Measurements from ENCODE around the gene ARID1B.

Gene ARID1B

GRCh38 chr6:157012355-157012754 lies 235.2 kb downstream of the ARID1B start:
- Histone ChIP-seq H3K27me3 (ENCODE audit: control insufficient read depth, insufficient read depth, low read length, poor library complexity, severe bottlenecking) (no peaks in the 10 kb centered on the region), H3K4me3 (ENCODE audit: insufficient read depth, low read depth, low read length) (no peak overlapping the region), H3K4me1 (ENCODE audit: control insufficient read depth, insufficient read depth, low read length) (peaks cover 18% of the 10 kb centered on the region), H3K36me3 (ENCODE audit: control insufficient read depth, insufficient read depth, low read length) (no peaks in the 10 kb centered on the region), H3K9me3 (ENCODE audit: control insufficient read depth, low read length) (no peaks in the 10 kb centered on the region), H3K27ac (ENCODE audit: insufficient read depth, low read depth, low read length, poor library complexity, severe bottlenecking) (no peak overlapping the region)
- 78% methylated on average over 3 of the region's 3 CpGs for WGBS, 2 experiments

GRCh38 chr6:157013649-157014304 lies 236.6 kb downstream of the ARID1B start:
- WGBS, 2 experiments, result 75 to 76% methylated on average over 7 of the region's 7 CpGs
- no peaks in the 10 kb centered on the region for H3K27me3 ChIP-seq (ENCODE audit: control insufficient read depth, insufficient read depth, low read length, poor library complexity, severe bottlenecking)
- H3K9me3 ChIP-seq (ENCODE audit: control insufficient read depth, low read length), result no peaks in the 10 kb centered on the region
- no peaks in the 10 kb centered on the region for H3K36me3 ChIP-seq (ENCODE audit: control insufficient read depth, insufficient read depth, low read length)
- no peak overlapping the region for H3K4me3 ChIP-seq (ENCODE audit: insufficient read depth, low read depth, low read length)
- peaks cover 13% of the 10 kb centered on the region for H3K4me1 ChIP-seq (ENCODE audit: control insufficient read depth, insufficient read depth, low read length)
- H3K27ac ChIP-seq (ENCODE audit: insufficient read depth, low read depth, low read length, poor library complexity, severe bottlenecking), result peak overlapping the region; percentile 61

- H3K36me3 ChIP-seq (ENCODE audit: control insufficient read depth, insufficient read depth, low read length), result no peaks in the 10 kb centered on the region
- H3K4me3 ChIP-seq (ENCODE audit: insufficient read depth, low read depth, low read length), result no peak overlapping the region
- WGBS, 2 experiments, result 85 to 87% methylated on average over 7 of the region's 7 CpGs
- no peak overlapping the region for H3K27ac ChIP-seq (ENCODE audit: insufficient read depth, low read depth, low read length, poor library complexity, severe bottlenecking)
- H3K27me3 ChIP-seq (ENCODE audit: control insufficient read depth, insufficient read depth, low read length, poor library complexity, severe bottlenecking), result no peaks in the 10 kb centered on the region
- peaks cover 13% of the 10 kb centered on the region for H3K4me1 ChIP-seq (ENCODE audit: control insufficient read depth, insufficient read depth, low read length)
- H3K9me3 ChIP-seq (ENCODE audit: control insufficient read depth, low read length), result no peaks in the 10 kb centered on the region
Observed at GRCh38 chr6:157014871-157015270, 237.7 kb downstream of the ARID1B start.

GRCh38 chr6:157017022-157017421 lies 239.8 kb downstream of the ARID1B start:
- Histone ChIP-seq H3K36me3 (ENCODE audit: control insufficient read depth, insufficient read depth, low read length) (no peaks in the 10 kb centered on the region), H3K9me3 (ENCODE audit: control insufficient read depth, low read length) (no peaks in the 10 kb centered on the region), H3K27me3 (ENCODE audit: control insufficient read depth, insufficient read depth, low read length, poor library complexity, severe bottlenecking) (no peaks in the 10 kb centered on the region), H3K27ac (ENCODE audit: insufficient read depth, low read depth, low read length, poor library complexity, severe bottlenecking) (no peak overlapping the region), H3K4me3 (ENCODE audit: insufficient read depth, low read depth, low read length) (no peak overlapping the region), H3K4me1 (ENCODE audit: control insufficient read depth, insufficient read depth, low read length) (peaks cover 13% of the 10 kb centered on the region)
- WGBS, 2 experiments, result 80 to 86% methylated on average over 1 of the region's 1 CpG

- Histone ChIP-seq H3K27ac (ENCODE audit: insufficient read depth, low read depth, low read length, poor library complexity, severe bottlenecking) (no peak overlapping the region), H3K9me3 (ENCODE audit: control insufficient read depth, low read length) (no peaks in the 10 kb centered on the region), H3K27me3 (ENCODE audit: control insufficient read depth, insufficient read depth, low read length, poor library complexity, severe bottlenecking) (no peaks in the 10 kb centered on the region), H3K4me3 (ENCODE audit: insufficient read depth, low read depth, low read length) (no peak overlapping the region), H3K4me1 (ENCODE audit: control insufficient read depth, insufficient read depth, low read length) (peaks cover 13% of the 10 kb centered on the region), H3K36me3 (ENCODE audit: control insufficient read depth, insufficient read depth, low read length) (no peaks in the 10 kb centered on the region)
Observed at GRCh38 chr6:157017861-157018260, 240.7 kb downstream of the ARID1B start.

- WGBS, 2 experiments, result 90 to 94% methylated on average over 1 to 2 of the region's 2 CpGs
- Histone ChIP-seq H3K27me3 (ENCODE audit: control insufficient read depth, insufficient read depth, low read length, poor library complexity, severe bottlenecking) (no peaks in the 10 kb centered on the region), H3K36me3 (ENCODE audit: control insufficient read depth, insufficient read depth, low read length) (no peaks in the 10 kb centered on the region), H3K4me3 (ENCODE audit: insufficient read depth, low read depth, low read length) (no peak overlapping the region), H3K4me1 (ENCODE audit: control insufficient read depth, insufficient read depth, low read length) (peaks cover under 1% of the 10 kb centered on the region), H3K9me3 (ENCODE audit: control insufficient read depth, low read length) (no peaks in the 10 kb centered on the region), H3K27ac (ENCODE audit: insufficient read depth, low read depth, low read length, poor library complexity, severe bottlenecking) (peak overlapping the region; percentile 31)
Observed at GRCh38 chr6:157019115-157019641, 242.0 kb downstream of the ARID1B start.

GRCh38 chr6:157019733-157020132 lies 242.6 kb downstream of the ARID1B start:
- Histone ChIP-seq H3K9me3 (ENCODE audit: control insufficient read depth, low read length) (no peaks in the 10 kb centered on the region), H3K4me1 (ENCODE audit: control insufficient read depth, insufficient read depth, low read length) (no peaks in the 10 kb centered on the region), H3K36me3 (ENCODE audit: control insufficient read depth, insufficient read depth, low read length) (no peaks in the 10 kb centered on the region), H3K27ac (ENCODE audit: insufficient read depth, low read depth, low read length, poor library complexity, severe bottlenecking) (no peak overlapping the region), H3K27me3 (ENCODE audit: control insufficient read depth, insufficient read depth, low read length, poor library complexity, severe bottlenecking) (no peaks in the 10 kb centered on the region), H3K4me3 (ENCODE audit: insufficient read depth, low read depth, low read length) (no peak overlapping the region)
- 83% methylated on average over 7 of the region's 7 CpGs for WGBS, 2 experiments

GRCh38 chr6:157020398-157020797 lies 243.2 kb downstream of the ARID1B start:
- H3K27me3 ChIP-seq (ENCODE audit: control insufficient read depth, insufficient read depth, low read length, poor library complexity, severe bottlenecking), result no peaks in the 10 kb centered on the region
- no peaks in the 10 kb centered on the region for H3K9me3 ChIP-seq (ENCODE audit: control insufficient read depth, low read length)
- peak overlapping the region; percentile 80 for H3K4me3 ChIP-seq (ENCODE audit: insufficient read depth, low read depth, low read length)
- no peaks in the 10 kb centered on the region for H3K36me3 ChIP-seq (ENCODE audit: control insufficient read depth, insufficient read depth, low read length)
- no peaks in the 10 kb centered on the region for H3K4me1 ChIP-seq (ENCODE audit: control insufficient read depth, insufficient read depth, low read length)
- H3K27ac ChIP-seq (ENCODE audit: insufficient read depth, low read depth, low read length, poor library complexity, severe bottlenecking), result peak overlapping the region; percentile 100
- WGBS, 2 experiments, result 46 to 83% methylated on average over 2 to 3 of the region's 4 CpGs

GRCh38 chr6:157020881-157021343 lies 243.7 kb downstream of the ARID1B start:
- H3K9me3 ChIP-seq (ENCODE audit: control insufficient read depth, low read length), result no peaks in the 10 kb centered on the region
- H3K27me3 ChIP-seq (ENCODE audit: control insufficient read depth, insufficient read depth, low read length, poor library complexity, severe bottlenecking), result no peaks in the 10 kb centered on the region
- 0 to 1% methylated on average over 40 of the region's 40 CpGs for WGBS, 2 experiments
- peak overlapping the region; percentile 80 for H3K4me3 ChIP-seq (ENCODE audit: insufficient read depth, low read depth, low read length)
- H3K27ac ChIP-seq (ENCODE audit: insufficient read depth, low read depth, low read length, poor library complexity, severe bottlenecking), result peak overlapping the region; percentile 100
- H3K36me3 ChIP-seq (ENCODE audit: control insufficient read depth, insufficient read depth, low read length), result no peaks in the 10 kb centered on the region
- H3K4me1 ChIP-seq (ENCODE audit: control insufficient read depth, insufficient read depth, low read length), result no peaks in the 10 kb centered on the region

GRCh38 chr6:157021344-157021992 lies 244.3 kb downstream of the ARID1B start:
- H3K4me3 ChIP-seq (ENCODE audit: insufficient read depth, low read depth, low read length), result peak overlapping the region; percentile 80
- H3K36me3 ChIP-seq (ENCODE audit: control insufficient read depth, insufficient read depth, low read length), result no peaks in the 10 kb centered on the region
- H3K27ac ChIP-seq (ENCODE audit: insufficient read depth, low read depth, low read length, poor library complexity, severe bottlenecking), result peak overlapping the region; percentile 100
- WGBS, 2 experiments, result 0% methylated on average over 84 of the region's 84 CpGs
- no peaks in the 10 kb centered on the region for H3K4me1 ChIP-seq (ENCODE audit: control insufficient read depth, insufficient read depth, low read length)
- H3K9me3 ChIP-seq (ENCODE audit: control insufficient read depth, low read length), result no peaks in the 10 kb centered on the region
- H3K27me3 ChIP-seq (ENCODE audit: control insufficient read depth, insufficient read depth, low read length, poor library complexity, severe bottlenecking), result no peaks in the 10 kb centered on the region

All from ectodermal cell (in vitro differentiated cells).